K562 (cell line): ENCODE results near the gene TSPAN1. TPM values are rescaled to one million over a fixed set of nuclear protein-coding genes. Genes with fewer than 3 reads are reported as not detected.

Experiments used
- BMI1 ChIP-seq: fragments of 150-350 bp; IDR thresholded peaks from 2 replicates; pipeline ENCODE4 v1.6.1; 2014; ENCODE audit warnings: low read length
- C11orf30 ChIP-seq: fragments of 450-650 bp; IDR thresholded peaks from 2 replicates; pipeline ENCODE4 v1.6.1; 2016; ENCODE audit warnings: low read depth, mild to moderate bottlenecking
- CUX1 ChIP-seq: fragments of 200-800 bp; sonication (Bioruptor generic); IDR thresholded peaks from 2 replicates; pipeline ENCODE4 v1.6.1; 2016; ENCODE audit warnings: missing genetic modification characterization, missing compliant biosample characterization
- EHMT2 ChIP-seq: fragments of 450-650 bp; IDR thresholded peaks from 2 replicates; pipeline ENCODE4 v1.6.1; 2018; ENCODE audit warnings: antibody characterized with exemption
- GABPB1 ChIP-seq: sonication (generic); formaldehyde crosslinking; IDR thresholded peaks from 2 replicates; pipeline ENCODE4 v1.8.0; 2022; ENCODE audit warnings: mild to moderate bottlenecking, missing genetic modification reagents
- JUND ChIP-seq, 2 experiments: IDR thresholded peaks; 2 replicates in 1 of 2; 3 replicates in 1 of 2; pipeline ENCODE4 v1.6.1; 2011; ENCODE audit warnings: borderline replicate concordance in 2 of 2, low read depth in 2 of 2, low read length in 2 of 2, improper control_type of control experiment in 1 of 2, missing biosample characterization in 1 of 2, missing genetic modification characterization in 1 of 2, missing genetic modification reagents in 1 of 2
- NONO ChIP-seq, 2 experiments: fragments of 200-400 bp in 1 of 2; fragments of 450-650 bp in 1 of 2; formaldehyde crosslinking in 1 of 2; IDR thresholded peaks; 2 replicates each; pipeline ENCODE4 v1.6.1; 2017; ENCODE audit warnings: low read depth in 2 of 2, mild to moderate bottlenecking in 2 of 2, moderate library complexity in 2 of 2, low read length in 1 of 2
- RERE ChIP-seq: sonication (generic); formaldehyde crosslinking; IDR thresholded peaks from 2 replicates; pipeline ENCODE4 v1.8.0; 2023; ENCODE audit warnings: missing genetic modification reagents, mild to moderate bottlenecking, borderline replicate concordance
- RFX1 ChIP-seq: fragments of 450-650 bp; IDR thresholded peaks from 2 replicates; pipeline ENCODE4 v1.6.1; 2016; ENCODE audit warnings: mild to moderate bottlenecking, moderate library complexity
- TCF7L2 ChIP-seq: fragments of 150-350 bp; IDR thresholded peaks from 2 replicates; pipeline ENCODE4 v1.6.1; 2016; ENCODE audit warnings: low read depth, mild to moderate bottlenecking, low read length, moderate library complexity
- THRA ChIP-seq: fragments of 450-650 bp; IDR thresholded peaks from 2 replicates; pipeline ENCODE4 v1.6.1; 2017; ENCODE audit warnings: mild to moderate bottlenecking, moderate library complexity
- ZNF41 ChIP-seq: fragments of 250-450 bp; sonication (Bioruptor Pico); conservative IDR thresholded peaks from 2 replicates; pipeline ENCODE4 v1.4.0; 2020; ENCODE audit warnings: mild to moderate bottlenecking
- polyA plus RNA-seq, 8 experiments: library from polyadenylated mRNA; depleted of rRNA in 4 of 8; stranded (reverse) in 5 of 8; unstranded in 3 of 8; fragments of >200 nt; fragmentation: Nextera tagmentation in 2 of 8; fragmentation: Illumina TruSeq in 1 of 8; extraction: Ambion mirVana in 2 of 8; extraction: Trizol in 1 of 8; gene quantifications; 2 replicates each; pipeline versions ENCODE4 v1.2.1 to v1.2.3, GENCODE V29; 2011 to 2014; ENCODE audit warnings: inconsistent platforms in 1 of 8, missing spikeins in 1 of 8
- total RNA-seq, 7 experiments: library from RNA; depleted of rRNA in 6 of 7; stranded (reverse); fragments of >200 nt in 6 of 7; fragmentation: Illumina TruSeq in 2 of 7; extraction: Trizol in 2 of 7; gene quantifications; 2 replicates each; pipeline versions ENCODE4 v1.2.1 to v1.2.3, GENCODE V29; 2011 to 2021; ENCODE audit warnings: low replicate concordance in 1 of 7

Gene TSPAN1
- total and polyA plus RNA-seq, 9 of the 15 experiments (the other 6 are each of a cell fraction or from before 2014, with no cell fraction given) = 0.58 TPM; not detected in 8

- TF ChIP-seq RERE (CRISPR knock-in tag) (0 out of 2 replicates have a peak, but pooled peaks have one; percentile 54), JUND (IDR thresholded peaks at IDR 0.05; ENCODE audit: borderline replicate concordance, low read depth, low read length) (peak; percentile 96), JUND (tag; IDR thresholded peaks at IDR 0.05; ENCODE audit: borderline replicate concordance, low read depth, low read length) (peak; percentile 93; the same call in 2 of the 3 replicates), BMI1 (no peak), TCF7L2 (no peak), NONO (IDR thresholded peaks at IDR 0.05; ENCODE audit: low read depth in 2 of 2, low read length in 1 of 2) (peak in 1 of 2 experiments; percentile 83; a peak in 2 of 4 replicates), ZNF41 (CRISPR knock-in tag) (no peak), THRA (no peak), CUX1 (CRISPR knock-in tag) (peak; percentile 87), EHMT2 (peak; percentile 90), RFX1 (no peak), GABPB1 (CRISPR knock-in tag) (peak; percentile 64; the same call in 1 of the 2 replicates), C11orf30 (peak; percentile 95)
These were observed 16.3 kb upstream of the TSPAN1 start (continued) for GRCh38 chr1:46158312-46159281.
